GM12875 (cell line): ENCODE data around the gene SLC6A13.

Experiments
- H3K4me3 ChIP-seq: one replicate; pipeline ENCODE4 v1.5.1; 2011; ENCODE audit warnings: low read depth, low read length, control low read depth
- CTCF ChIP-seq: IDR thresholded peaks from 2 replicates; pipeline ENCODE4 v1.5.1; 2011; ENCODE audit warnings: low read depth, mild to moderate bottlenecking, control low read depth, inconsistent platforms, low read length, moderate library complexity, borderline replicate concordance; ENCODE audit not compliant: insufficient read depth

Gene SLC6A13

GRCh38 chr12:227286-227915, 35.2 kb downstream of the SLC6A13 start:
- H3K4me3 ChIP-seq: no peak overlapping the region
- TF ChIP-seq CTCF: no peak

GRCh38 chr12:226401-226800, 36.2 kb downstream of the SLC6A13 start:
- no peak for TF ChIP-seq CTCF

GRCh38 chr12:225012-225411, 37.6 kb downstream of the SLC6A13 start:
- H3K4me3 ChIP-seq: no peak overlapping the region
- no peak for TF ChIP-seq CTCF

More at GRCh38 chr12:226401-226800, 36.2 kb downstream of the SLC6A13 start:
- no peak overlapping the region for H3K4me3 ChIP-seq

GRCh38 chr12:224330-224729, 38.3 kb downstream of the SLC6A13 start:
- TF ChIP-seq CTCF: no peak
- no peak overlapping the region for H3K4me3 ChIP-seq

- TF ChIP-seq CTCF: no peak
- H3K4me3 ChIP-seq: no peak overlapping the region
Observed at GRCh38 chr12:223841-224240, 38.8 kb downstream of the SLC6A13 start.

GRCh38 chr12:221736-222135, 40.9 kb downstream of the SLC6A13 start:
- no peak overlapping the region for H3K4me3 ChIP-seq
- TF ChIP-seq CTCF: no peak

GRCh38 chr12:220946-221550, 41.6 kb downstream of the SLC6A13 start:
- no peak overlapping the region for H3K4me3 ChIP-seq
- no peak for TF ChIP-seq CTCF
